BLaER1 treated with 17β-estradiol and CSF1 and Interleukin-3, amounts not matched to agents 10 nM and 100 nM (cell line): ENCODE measurements around the gene C2CD2L.

Source experiments
- H3K27ac ChIP-seq, 11 experiments: shearing (Covaris generic); formaldehyde crosslinking; 2 replicates each; pipeline ENCODE4 v1.8.1; 2022
- H3K27me3 ChIP-seq, 11 experiments: shearing (Covaris generic); formaldehyde crosslinking; 2 replicates each; pipeline ENCODE4 v1.8.1; 2022
- H3K36me3 ChIP-seq, 11 experiments: shearing (Covaris generic); formaldehyde crosslinking; 2 replicates each; pipeline ENCODE4 v1.8.1; 2022
- H3K4me1 ChIP-seq, 10 experiments: shearing (Covaris generic); formaldehyde crosslinking; 2 replicates each; pipeline ENCODE4 v1.8.1; 2022
- H3K4me2 ChIP-seq, 11 experiments: shearing (Covaris generic); formaldehyde crosslinking; 2 replicates each; pipeline ENCODE4 v1.8.1; 2022
- H3K4me3 ChIP-seq, 10 experiments: shearing (Covaris generic); formaldehyde crosslinking; 2 replicates each; pipeline ENCODE4 v1.8.1; 2022
- H3K9ac ChIP-seq, 11 experiments: shearing (Covaris generic); formaldehyde crosslinking; 2 replicates each; pipeline ENCODE4 v1.8.1; 2022
- H3K9me3 ChIP-seq, 11 experiments: shearing (Covaris generic); formaldehyde crosslinking; replicated peaks in 1 of 11; 2 replicates each; pipeline ENCODE4 v1.8.1; 2022
- H4K20me1 ChIP-seq, 11 experiments: shearing (Covaris generic); formaldehyde crosslinking; 2 replicates each; pipeline ENCODE4 v1.8.1; 2022
- Cebpa-rat ChIP-seq, 11 experiments: shearing (Covaris generic); IDR thresholded peaks; 2 replicates each; pipeline ENCODE4 v1.8.1; 2022

C2CD2L gene

DNA sequence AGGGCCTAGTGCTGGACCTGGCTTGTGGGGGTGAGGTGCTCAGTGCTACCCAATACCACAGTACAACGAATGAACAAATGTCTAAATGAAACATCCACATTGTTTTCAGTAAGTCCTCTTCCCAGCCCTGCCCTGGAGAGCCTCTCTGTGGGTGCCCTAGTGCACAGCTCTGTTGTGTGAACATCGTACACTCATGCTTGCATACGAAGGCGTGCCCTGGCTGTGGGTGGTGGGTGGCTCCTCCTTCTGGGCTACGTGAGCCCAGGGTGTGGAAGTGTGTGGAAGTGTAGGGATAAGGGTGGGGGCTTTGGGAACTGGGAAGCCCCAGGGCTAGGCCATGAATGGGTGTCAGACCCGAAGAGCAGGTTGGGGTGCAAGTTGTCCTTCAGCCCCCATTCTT, 60.8 kb downstream of the C2CD2L start:
- H4K20me1 ChIP-seq: no peaks in the 10 kb centered on the region
- H3K9me3 ChIP-seq: no peaks in the 10 kb centered on the region
- H3K9ac ChIP-seq: peak overlapping the region in 1 of 11 experiments; percentile 96; a peak in 1 of 22 replicates
- H3K27ac ChIP-seq: no peak overlapping the region
- no peaks in the 10 kb centered on the region for H3K36me3 ChIP-seq
- TF ChIP-seq Cebpa-rat (IDR thresholded peaks at IDR 0.05): no peak
- H3K27me3 ChIP-seq: no peaks in the 10 kb centered on the region
- H3K4me2 ChIP-seq: peak overlapping the region in 7 of 11 experiments; percentile 8 to 97 (median 90); a peak in 4 of 22 replicates
- H3K4me1 ChIP-seq: peaks cover 32 to 50% (median 42%) of the 10 kb centered on the region in 10 experiments
- H3K4me3 ChIP-seq: peak overlapping the region in 5 of 10 experiments; percentile 71 to 89 (median 75); a peak in 4 of 20 replicates
